Esophagus muscularis mucosa (tissue), 4 donors: Measurements from ENCODE around the gene MMP24OS. TPM values are rescaled to one million over a fixed set of nuclear protein-coding genes. Genes with fewer than 3 reads are reported as not detected.

Experiments used
- DNase-seq: peaks from one replicate; pipeline ENCODE4 v3.0.0-alpha.2; 2017; ENCODE audit errors: extremely low spot score
- H3K27ac ChIP-seq, 4 donors: fragments of 200-600 bp; sonication (generic); replicated peaks in 1 of 4; 1 replicate in 3 of 4; 2 replicates in 1 of 4; pipeline ENCODE4 v1.5.1; 2016 to 2019; ENCODE audit warnings: mild to moderate bottlenecking in 1 of 4
- H3K27me3 ChIP-seq, 4 donors: fragments of 200-600 bp; sonication (generic); one replicate each; pipeline versions ENCODE4 v1.5.1 to v1.6.0; 2016 to 2019
- H3K36me3 ChIP-seq, 4 donors: fragments of 200-600 bp; sonication (generic); one replicate each; pipeline ENCODE4 v1.5.1; 2016 to 2019
- H3K4me1 ChIP-seq, 4 donors: fragments of 200-600 bp; sonication (generic); one replicate each; pipeline ENCODE4 v1.5.1; 2016 to 2019
- H3K4me3 ChIP-seq, 4 donors: fragments of 200-600 bp; sonication (generic); 1 replicate in 2 of 4; 2 replicates in 2 of 4; pipeline ENCODE4 v1.5.1; 2016 to 2019; ENCODE audit warnings: mild to moderate bottlenecking in 4 of 4, moderate library complexity in 1 of 4
- H3K9me3 ChIP-seq, 4 donors: fragments of 200-600 bp; sonication (generic); 1 replicate in 3 of 4; 2 replicates in 1 of 4; pipeline ENCODE4 v1.5.1; 2016 to 2019
- CTCF ChIP-seq, 3 experiments: fragments of 200-600 bp in 2 of 3; fragments of 450-650 bp in 1 of 3; sonication (generic) in 2 of 3; IDR thresholded peaks; one replicate each; pipeline ENCODE4 v1.5.1; 2017 to 2019; ENCODE audit warnings: antibody characterized with exemption in 3 of 3, mild to moderate bottlenecking in 2 of 3, moderate library complexity in 1 of 3
- EP300 ChIP-seq: sonication (generic); formaldehyde crosslinking; IDR thresholded peaks from one replicate; pipeline ENCODE4 v1.6.1; 2017; ENCODE audit warnings: antibody characterized with exemption
- POLR2A ChIP-seq: fragments of 450-650 bp; IDR thresholded peaks from one replicate; pipeline ENCODE4 v1.6.1; 2017; ENCODE audit warnings: antibody characterized with exemption, moderate library complexity, mild to moderate bottlenecking, low read depth
- POLR2AphosphoS5 ChIP-seq, 2 donors: sonication (generic); formaldehyde crosslinking; IDR thresholded peaks; one replicate each; pipeline ENCODE4 v1.6.1; 2017; ENCODE audit warnings: antibody characterized with exemption in 2 of 2
- WGBS: methylation state at CpG from one replicate; pipeline ENCODE4 v1.1.5; 2018; 5-methylcytosine and 5-hydroxymethylcytosine counted together
- intact Hi-C: fragments of 100-400 bp; cut with DNase I; formaldehyde crosslinking; loops from one replicate; pipeline ENCODE4 v1.15.1; 2023
- total RNA-seq, 4 donors: library from RNA; depleted of rRNA; stranded (reverse); fragments of >200 nt; gene quantifications; one replicate each; pipeline versions ENCODE4 v1.1.0 to v1.2.1, GENCODE V29; 2016

Gene MMP24OS
- total RNA-seq, 4 donors from 2014 or later = 27.7 to 37.8 (median 32.0) TPM

- no peaks in the 10 kb centered on the region for H3K9me3 ChIP-seq
- no peak for DNase-seq
- TF ChIP-seq POLR2A (no peak), CTCF (IDR thresholded peaks at IDR 0.05) (no peak), POLR2AphosphoS5 (IDR thresholded peaks at IDR 0.05) (no peak), EP300 (no peak)
- intact Hi-C loops = no loop called here
- H3K36me3 ChIP-seq = peaks cover 0 to 3% (median 0%) of the 10 kb centered on the region in 4 donors
- WGBS = 89% methylated on average over 27 of the region's 28 CpGs
- no peak overlapping the region for H3K27ac ChIP-seq
- no peak overlapping the region for H3K4me3 ChIP-seq
- peaks cover 0 to 9% (median 0%) of the 10 kb centered on the region in 4 donors for H3K27me3 ChIP-seq
- H3K4me1 ChIP-seq = peaks cover 17 to 23% (median 21%) of the 10 kb centered on the region in 4 donors
Observed at GRCh38 chr20:35287509-35288324, 9.8 kb upstream of the MMP24OS start.

- no peak overlapping the region for H3K4me3 ChIP-seq
- WGBS = 97% methylated on average over 10 of the region's 17 CpGs
- TF ChIP-seq EP300 = no peak
- TF ChIP-seq POLR2A = no peak
- TF ChIP-seq CTCF (IDR thresholded peaks at IDR 0.05) = no peak
- TF ChIP-seq POLR2AphosphoS5 (IDR thresholded peaks at IDR 0.05) = no peak
- H3K27me3 ChIP-seq = peaks cover 0 to 3% (median 0%) of the 10 kb centered on the region in 4 donors
- H3K27ac ChIP-seq = no peak overlapping the region
- H3K9me3 ChIP-seq = no peaks in the 10 kb centered on the region
- H3K4me1 ChIP-seq = peaks cover 17 to 30% (median 28%) of the 10 kb centered on the region in 4 donors
- DNase-seq = no peak
- peaks cover 0 to 7% (median 6%) of the 10 kb centered on the region in 4 donors for H3K36me3 ChIP-seq
- intact Hi-C loops = no loop called here
Observed at GRCh38 chr20:35286899-35287508, 9.1 kb upstream of the MMP24OS start.

GRCh38 chr20:35286077-35286898 is 8.4 kb upstream of the MMP24OS start:
- Histone ChIP-seq H3K4me1 (peaks cover 17 to 32% (median 28%) of the 10 kb centered on the region in 4 donors), H3K27ac (no peak overlapping the region), H3K4me3 (no peak overlapping the region), H3K9me3 (no peaks in the 10 kb centered on the region), H3K36me3 (peaks cover 0 to 15% (median 7%) of the 10 kb centered on the region in 4 donors), H3K27me3 (no peaks in the 10 kb centered on the region)
- TF ChIP-seq POLR2AphosphoS5 (IDR thresholded peaks at IDR 0.05) (no peak), EP300 (no peak), POLR2A (no peak), CTCF (IDR thresholded peaks at IDR 0.05) (no peak)
- WGBS = 93% methylated on average over 8 of the region's 12 CpGs
- no peak for DNase-seq
- intact Hi-C loops = no loop called here

- TF ChIP-seq POLR2AphosphoS5 (IDR thresholded peaks at IDR 0.05) (no peak), CTCF (IDR thresholded peaks at IDR 0.05) (no peak), POLR2A (no peak), EP300 (no peak)
- WGBS = 83% methylated on average over 5 of the region's 5 CpGs
- intact Hi-C loops = no loop called here
Observed at GRCh38 chr20:35285806-35286076, 7.8 kb upstream of the MMP24OS start.

More at GRCh38 chr20:35285806-35286076, 7.8 kb upstream of the MMP24OS start:
- peaks cover 0 to 17% (median 10%) of the 10 kb centered on the region in 4 donors for H3K36me3 ChIP-seq
- no peaks in the 10 kb centered on the region for H3K27me3 ChIP-seq
- peaks cover 17 to 32% (median 28%) of the 10 kb centered on the region in 4 donors for H3K4me1 ChIP-seq
- H3K4me3 ChIP-seq = no peak overlapping the region
- H3K9me3 ChIP-seq = no peaks in the 10 kb centered on the region
- H3K27ac ChIP-seq = no peak overlapping the region
- DNase-seq = no peak
